HEK293T (cell line): ENCODE results near the gene ISM1.

Experiments used
- BHLHE40 ChIP-seq: fragments of 450-650 bp; IDR thresholded peaks from 2 replicates; pipeline ENCODE4 v1.6.1; 2016; ENCODE audit warnings: mild to moderate bottlenecking, moderate library complexity, borderline replicate concordance
- ELF4 ChIP-seq: fragments of 450-650 bp; IDR thresholded peaks from 2 replicates; pipeline ENCODE4 v1.6.1; 2017; ENCODE audit warnings: antibody characterized with exemption
- FOXA1 ChIP-seq: fragments of 450-650 bp; IDR thresholded peaks from 2 replicates; pipeline ENCODE4 v1.6.1; 2016; ENCODE audit warnings: mild to moderate bottlenecking
- FOXM1 ChIP-seq: fragments of 450-650 bp; IDR thresholded peaks from 2 replicates; pipeline ENCODE4 v1.6.1; 2017; ENCODE audit warnings: mild to moderate bottlenecking, borderline replicate concordance
- NFRKB ChIP-seq: fragments of 450-650 bp; IDR thresholded peaks from 2 replicates; pipeline ENCODE4 v1.6.1; 2016; ENCODE audit warnings: mild to moderate bottlenecking, moderate library complexity
- SP1 ChIP-seq: fragments of 450-650 bp; IDR thresholded peaks from 2 replicates; pipeline ENCODE4 v1.6.1; 2017
- SUZ12 ChIP-seq: fragments of 450-650 bp; IDR thresholded peaks from 2 replicates; pipeline ENCODE4 v1.6.1; 2016; ENCODE audit warnings: mild to moderate bottlenecking
- ZNF384 ChIP-seq: fragments of 450-650 bp; IDR thresholded peaks from 2 replicates; pipeline ENCODE4 v1.6.1; 2016

DNA sequence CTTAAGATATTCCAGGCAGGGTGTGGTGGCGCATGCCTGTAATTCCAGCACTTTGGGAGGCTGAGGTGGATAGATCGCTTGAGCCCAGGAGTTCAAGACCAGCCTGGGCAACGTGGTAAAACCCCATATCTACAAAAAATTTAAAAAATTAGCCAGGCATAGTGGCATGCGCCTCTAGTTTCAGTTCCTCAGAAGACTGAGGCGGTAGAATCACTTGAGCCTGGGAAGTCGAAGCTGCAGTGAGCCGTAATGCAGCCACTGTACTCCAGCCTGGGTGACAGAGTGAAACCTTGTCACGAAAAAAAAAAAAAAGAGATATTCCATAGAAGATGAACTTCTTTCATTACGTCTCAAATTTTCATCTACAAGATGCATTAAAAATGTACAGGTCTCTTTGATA, 46.7 kb upstream of the ISM1 start:
- TF ChIP-seq SUZ12 = no peak
- TF ChIP-seq NFRKB = no peak
- no peak for TF ChIP-seq SP1
- TF ChIP-seq FOXA1 = no peak
- TF ChIP-seq FOXM1 = no peak
- TF ChIP-seq ZNF384 = no peak
- no peak for TF ChIP-seq ELF4
- no peak for TF ChIP-seq BHLHE40
